WTC11 (cell line): ENCODE results near the gene MBOAT2. TPM values are rescaled to one million over a fixed set of nuclear protein-coding genes. Genes with fewer than 3 reads are reported as not detected.
"Not testable (repeated sequence)": the region's sequence is repeated elsewhere in the genome, so short reads cannot be mapped to it uniquely, and the experiment has no call there.

Experiments used
- ATAC-seq: fragments of 200-7000 bp; cut with Tn5 transposase; 2 replicates; pipeline ENCODE4 v1.10.0; 2021; ENCODE audit warnings: mild to moderate bottlenecking, moderate library complexity
- CTCF ChIA-PET: fragments of 300-600 bp; sonication (Branson Sonifier 250); formaldehyde crosslinking; loops from one replicate; lab custom pipeline; 2021; ENCODE audit warnings: antibody characterized with exemption; lab: Charles Lee
- POLR2A ChIA-PET: fragments of 350-600 bp; sonication (Branson Sonifier 250); formaldehyde crosslinking; loops from one replicate; lab custom pipeline; 2021; ENCODE audit warnings: antibody characterized with exemption; lab: Charles Lee
- DNase-seq: peaks from one replicate; pipeline ENCODE4 v3.0.0; 2021; ENCODE audit warnings: low spot score
- H3K27ac Mint-ChIP-seq: 2 replicates; pipeline ENCODE4 v1.8.0; 2021; ENCODE audit warnings: mixed read lengths
- H3K27me3 Mint-ChIP-seq: 2 replicates; pipeline ENCODE4 v1.8.0; 2021; ENCODE audit warnings: low read depth, mild to moderate bottlenecking, moderate library complexity, mixed read lengths
- H3K36me3 Mint-ChIP-seq: 2 replicates; pipeline ENCODE4 v1.8.0; 2021; ENCODE audit warnings: mixed read lengths
- H3K4me1 Mint-ChIP-seq: 2 replicates; pipeline ENCODE4 v1.8.0; 2022; ENCODE audit warnings: mixed read lengths
- H3K4me3 Mint-ChIP-seq: 2 replicates; pipeline ENCODE4 v1.8.0; 2021; ENCODE audit warnings: mild to moderate bottlenecking, moderate library complexity, mixed read lengths
- H3K9me3 Mint-ChIP-seq: 2 replicates; pipeline ENCODE4 v1.8.0; 2021; ENCODE audit warnings: mixed read lengths
- CREB1 ChIP-seq: sonication (generic); formaldehyde crosslinking; IDR thresholded peaks from 2 replicates; pipeline ENCODE4 v1.8.0; 2023; ENCODE audit warnings: mild to moderate bottlenecking, missing genetic modification reagents
- CREM ChIP-seq: sonication (generic); formaldehyde crosslinking; IDR thresholded peaks from 2 replicates; pipeline ENCODE4 v1.8.1; 2022; ENCODE audit warnings: mild to moderate bottlenecking, missing genetic modification reagents, moderate library complexity
- EMX1 ChIP-seq: fragments of 250-450 bp; sonication (Bioruptor Pico); IDR thresholded peaks from 2 replicates; pipeline ENCODE4 v1.8.0; 2021; ENCODE audit warnings: mild to moderate bottlenecking
- ETV6 ChIP-seq: sonication (generic); formaldehyde crosslinking; IDR thresholded peaks from 2 replicates; pipeline ENCODE4 v1.8.1; 2022; ENCODE audit warnings: mild to moderate bottlenecking, missing genetic modification reagents
- FOXK1 ChIP-seq: sonication (generic); formaldehyde crosslinking; IDR thresholded peaks from 2 replicates; pipeline ENCODE4 v1.8.0; 2022; ENCODE audit warnings: mild to moderate bottlenecking, moderate library complexity, missing genetic modification reagents
- GTF2I ChIP-seq: fragments of 250-450 bp; sonication (Bioruptor Pico); conservative IDR thresholded peaks from 2 replicates; pipeline ENCODE4 v1.4.0; 2021; ENCODE audit warnings: mild to moderate bottlenecking
- HMGA2 ChIP-seq: fragments of 250-450 bp; sonication (Bioruptor Pico); IDR thresholded peaks from 2 replicates; pipeline ENCODE4 v1.4.0; 2021; ENCODE audit warnings: mild to moderate bottlenecking, moderate library complexity
- JUN ChIP-seq: sonication (generic); formaldehyde crosslinking; IDR thresholded peaks from 2 replicates; pipeline ENCODE4 v1.8.0; 2023; ENCODE audit warnings: mild to moderate bottlenecking, missing genetic modification reagents
- OVOL2 ChIP-seq: fragments of 250-450 bp; sonication (Bioruptor Pico); IDR thresholded peaks from 2 replicates; pipeline ENCODE4 v1.9.0; 2021; ENCODE audit warnings: mild to moderate bottlenecking, borderline replicate concordance
- SMAD4 ChIP-seq: sonication (generic); formaldehyde crosslinking; IDR thresholded peaks from 2 replicates; pipeline ENCODE4 v1.8.0; 2022; ENCODE audit warnings: mild to moderate bottlenecking, missing genetic modification reagents
- TEAD4 ChIP-seq: sonication (generic); formaldehyde crosslinking; IDR thresholded peaks from 2 replicates; pipeline ENCODE4 v1.8.0; 2022; ENCODE audit warnings: mild to moderate bottlenecking, missing genetic modification reagents
- TP53 ChIP-seq: sonication (generic); formaldehyde crosslinking; IDR thresholded peaks from 2 replicates; pipeline ENCODE4 v1.8.1; 2023; ENCODE audit warnings: mild to moderate bottlenecking, missing genetic modification reagents
- ZNF121 ChIP-seq: sonication (generic); formaldehyde crosslinking; IDR thresholded peaks from 2 replicates; pipeline ENCODE4 v1.8.0; 2023; ENCODE audit warnings: missing genetic modification reagents
- ZNF423 ChIP-seq: fragments of 250-450 bp; sonication (Bioruptor Pico); IDR thresholded peaks from 2 replicates; pipeline ENCODE4 v2.1.2; 2022; ENCODE audit warnings: mild to moderate bottlenecking, moderate library complexity
- total RNA-seq: library from RNA; stranded (reverse); gene quantifications from 3 replicates; pipeline ENCODE4 v1.2.3, GENCODE V29; 2021
- TF ChIP-seq, protein P1 (sequence below): sonication (generic); formaldehyde crosslinking; IDR thresholded peaks from 2 replicates; pipeline ENCODE4 v1.8.0; 2023; ENCODE audit warnings: missing genetic modification reagents, mild to moderate bottlenecking, borderline replicate concordance
- TF ChIP-seq, protein P2 (sequence below): sonication (generic); formaldehyde crosslinking; IDR thresholded peaks from 2 replicates; pipeline ENCODE4 v1.8.0; 2022; ENCODE audit warnings: mild to moderate bottlenecking, missing genetic modification reagents
- TF ChIP-seq, protein P3 (sequence below): sonication (generic); formaldehyde crosslinking; IDR thresholded peaks from 2 replicates; pipeline ENCODE4 v1.8.1; 2022; ENCODE audit warnings: mild to moderate bottlenecking, moderate library complexity, missing genetic modification reagents
- TF ChIP-seq, protein P4 (sequence below): fragments of 250-450 bp; sonication (Bioruptor Pico); IDR thresholded peaks from 2 replicates; pipeline ENCODE4 v1.8.0; 2021; ENCODE audit warnings: mild to moderate bottlenecking
- TF ChIP-seq, protein P5 (sequence below): sonication (generic); formaldehyde crosslinking; IDR thresholded peaks from 2 replicates; pipeline ENCODE4 v1.8.1; 2023; ENCODE audit warnings: mild to moderate bottlenecking, missing genetic modification reagents

MBOAT2 gene
- total RNA-seq, 1 experiment from 2014 or later, result 24.7 TPM

DNA sequence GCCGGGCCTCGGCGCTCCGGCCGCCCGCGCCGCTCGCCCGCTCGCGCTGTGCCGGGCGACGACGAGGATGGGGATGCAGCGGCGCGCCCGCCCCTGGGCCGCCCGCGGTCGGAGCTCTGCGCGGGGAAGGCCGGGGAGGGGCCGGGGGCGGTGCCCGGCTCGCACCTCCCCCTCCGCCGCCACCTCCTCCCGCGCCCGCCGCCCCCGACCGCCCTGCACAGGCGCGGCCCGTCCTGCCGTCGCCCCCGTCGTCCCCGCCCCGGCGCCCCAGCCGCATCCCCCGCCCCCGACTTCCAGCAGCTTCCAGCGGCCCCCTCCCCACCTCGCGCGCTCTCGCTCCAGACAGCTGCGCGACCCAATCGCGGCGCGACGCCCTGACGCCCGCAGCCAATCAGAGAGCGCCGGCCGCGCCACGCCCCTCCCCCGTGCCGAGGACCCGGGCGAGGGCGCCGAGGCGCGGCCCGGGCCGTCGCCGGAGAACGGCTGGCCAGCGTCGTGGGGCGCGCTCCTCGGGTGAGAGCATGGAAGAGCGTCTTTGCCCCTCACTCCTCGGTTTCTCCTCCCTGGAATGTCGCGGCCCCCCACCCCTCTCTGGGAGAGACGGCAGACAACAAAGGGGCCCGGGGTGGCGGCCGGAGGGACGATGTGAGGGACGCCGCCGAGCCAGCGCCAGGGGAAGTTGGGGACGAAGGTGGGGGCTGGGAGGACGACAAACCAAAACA is at the start of gene MBOAT2 (continued):
- TF ChIP-seq, protein P1, sequence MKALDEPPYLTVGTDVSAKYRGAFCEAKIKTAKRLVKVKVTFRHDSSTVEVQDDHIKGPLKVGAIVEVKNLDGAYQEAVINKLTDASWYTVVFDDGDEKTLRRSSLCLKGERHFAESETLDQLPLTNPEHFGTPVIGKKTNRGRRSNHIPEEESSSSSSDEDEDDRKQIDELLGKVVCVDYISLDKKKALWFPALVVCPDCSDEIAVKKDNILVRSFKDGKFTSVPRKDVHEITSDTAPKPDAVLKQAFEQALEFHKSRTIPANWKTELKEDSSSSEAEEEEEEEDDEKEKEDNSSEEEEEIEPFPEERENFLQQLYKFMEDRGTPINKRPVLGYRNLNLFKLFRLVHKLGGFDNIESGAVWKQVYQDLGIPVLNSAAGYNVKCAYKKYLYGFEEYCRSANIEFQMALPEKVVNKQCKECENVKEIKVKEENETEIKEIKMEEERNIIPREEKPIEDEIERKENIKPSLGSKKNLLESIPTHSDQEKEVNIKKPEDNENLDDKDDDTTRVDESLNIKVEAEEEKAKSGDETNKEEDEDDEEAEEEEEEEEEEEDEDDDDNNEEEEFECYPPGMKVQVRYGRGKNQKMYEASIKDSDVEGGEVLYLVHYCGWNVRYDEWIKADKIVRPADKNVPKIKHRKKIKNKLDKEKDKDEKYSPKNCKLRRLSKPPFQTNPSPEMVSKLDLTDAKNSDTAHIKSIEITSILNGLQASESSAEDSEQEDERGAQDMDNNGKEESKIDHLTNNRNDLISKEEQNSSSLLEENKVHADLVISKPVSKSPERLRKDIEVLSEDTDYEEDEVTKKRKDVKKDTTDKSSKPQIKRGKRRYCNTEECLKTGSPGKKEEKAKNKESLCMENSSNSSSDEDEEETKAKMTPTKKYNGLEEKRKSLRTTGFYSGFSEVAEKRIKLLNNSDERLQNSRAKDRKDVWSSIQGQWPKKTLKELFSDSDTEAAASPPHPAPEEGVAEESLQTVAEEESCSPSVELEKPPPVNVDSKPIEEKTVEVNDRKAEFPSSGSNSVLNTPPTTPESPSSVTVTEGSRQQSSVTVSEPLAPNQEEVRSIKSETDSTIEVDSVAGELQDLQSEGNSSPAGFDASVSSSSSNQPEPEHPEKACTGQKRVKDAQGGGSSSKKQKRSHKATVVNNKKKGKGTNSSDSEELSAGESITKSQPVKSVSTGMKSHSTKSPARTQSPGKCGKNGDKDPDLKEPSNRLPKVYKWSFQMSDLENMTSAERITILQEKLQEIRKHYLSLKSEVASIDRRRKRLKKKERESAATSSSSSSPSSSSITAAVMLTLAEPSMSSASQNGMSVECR (CRISPR knock-in tag), result peak; percentile 69; the same call in 1 of the 2 replicates
- TF ChIP-seq CREB1 (0 out of 2 replicates have a peak, but pooled peaks have one; percentile 32), ZNF423 (CRISPR knock-in tag) (0 out of 2 replicates have a peak, but pooled peaks have one; percentile 20), TP53 (no peak), SMAD4 (CRISPR knock-in tag) (0 out of 2 replicates have a peak, but pooled peaks have one; percentile 27), JUN (0 out of 2 replicates have a peak, but pooled peaks have one; percentile 18), FOXK1 (peak; percentile 50; the same call in 1 of the 2 replicates), ETV6 (CRISPR knock-in tag) (peak; percentile 46; the same call in 1 of the 2 replicates)
- TF ChIP-seq, protein P2, sequence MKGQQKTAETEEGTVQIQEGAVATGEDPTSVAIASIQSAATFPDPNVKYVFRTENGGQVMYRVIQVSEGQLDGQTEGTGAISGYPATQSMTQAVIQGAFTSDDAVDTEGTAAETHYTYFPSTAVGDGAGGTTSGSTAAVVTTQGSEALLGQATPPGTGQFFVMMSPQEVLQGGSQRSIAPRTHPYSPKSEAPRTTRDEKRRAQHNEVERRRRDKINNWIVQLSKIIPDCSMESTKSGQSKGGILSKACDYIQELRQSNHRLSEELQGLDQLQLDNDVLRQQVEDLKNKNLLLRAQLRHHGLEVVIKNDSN (CRISPR knock-in tag), result peak; percentile 40; the same call in 1 of the 2 replicates
- TF ChIP-seq, protein P3, sequence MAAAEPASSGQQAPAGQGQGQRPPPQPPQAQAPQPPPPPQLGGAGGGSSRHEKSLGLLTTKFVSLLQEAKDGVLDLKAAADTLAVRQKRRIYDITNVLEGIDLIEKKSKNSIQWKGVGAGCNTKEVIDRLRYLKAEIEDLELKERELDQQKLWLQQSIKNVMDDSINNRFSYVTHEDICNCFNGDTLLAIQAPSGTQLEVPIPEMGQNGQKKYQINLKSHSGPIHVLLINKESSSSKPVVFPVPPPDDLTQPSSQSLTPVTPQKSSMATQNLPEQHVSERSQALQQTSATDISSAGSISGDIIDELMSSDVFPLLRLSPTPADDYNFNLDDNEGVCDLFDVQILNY, result peak; percentile 85

DNA sequence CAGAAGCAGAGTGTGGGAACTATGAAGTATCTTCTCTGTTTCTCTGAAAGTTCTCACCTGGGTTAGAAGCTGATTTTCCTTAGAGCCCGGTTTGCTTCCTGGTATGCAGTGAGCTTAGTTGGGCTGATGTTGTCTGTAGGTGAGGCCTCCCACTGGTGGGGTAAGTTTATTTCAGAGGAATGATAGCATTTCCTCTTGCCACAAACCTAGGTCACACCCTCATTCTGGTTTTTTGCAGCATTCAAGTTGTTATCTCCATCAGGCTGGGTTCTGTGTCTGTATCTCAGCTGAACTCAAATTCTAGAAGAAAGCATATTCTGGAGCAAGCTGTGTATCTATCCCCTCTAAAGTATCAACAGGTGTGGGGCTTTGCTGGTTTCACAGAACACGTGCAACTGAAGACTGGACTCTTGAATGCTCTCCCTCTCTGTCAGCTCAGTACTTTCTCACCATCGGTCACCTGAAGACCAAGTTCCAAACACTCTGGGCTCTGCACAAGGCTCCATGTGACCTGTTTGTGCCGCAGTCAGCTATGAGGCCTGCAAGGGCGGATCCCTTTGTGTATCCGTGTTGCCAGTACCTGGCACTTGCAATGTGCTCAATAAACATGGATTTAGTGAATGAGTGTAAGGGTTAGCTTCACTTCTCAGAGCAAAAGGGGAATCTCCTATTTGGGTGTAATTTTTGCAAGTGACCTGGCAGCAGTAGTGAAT is 49.5 kb upstream of the MBOAT2 start:
- TF ChIP-seq EMX1 (CRISPR knock-in tag) (no peak), OVOL2 (CRISPR knock-in tag) (no peak), CREM (CRISPR knock-in tag) (no peak), HMGA2 (CRISPR knock-in tag) (no peak), GTF2I (CRISPR knock-in tag) (no peak), TEAD4 (CRISPR knock-in tag) (no peak), JUN (no peak), ZNF121 (CRISPR knock-in tag) (no peak)
- TF ChIP-seq, protein P1 (CRISPR knock-in tag), result no peak
- TF ChIP-seq, protein P4, sequence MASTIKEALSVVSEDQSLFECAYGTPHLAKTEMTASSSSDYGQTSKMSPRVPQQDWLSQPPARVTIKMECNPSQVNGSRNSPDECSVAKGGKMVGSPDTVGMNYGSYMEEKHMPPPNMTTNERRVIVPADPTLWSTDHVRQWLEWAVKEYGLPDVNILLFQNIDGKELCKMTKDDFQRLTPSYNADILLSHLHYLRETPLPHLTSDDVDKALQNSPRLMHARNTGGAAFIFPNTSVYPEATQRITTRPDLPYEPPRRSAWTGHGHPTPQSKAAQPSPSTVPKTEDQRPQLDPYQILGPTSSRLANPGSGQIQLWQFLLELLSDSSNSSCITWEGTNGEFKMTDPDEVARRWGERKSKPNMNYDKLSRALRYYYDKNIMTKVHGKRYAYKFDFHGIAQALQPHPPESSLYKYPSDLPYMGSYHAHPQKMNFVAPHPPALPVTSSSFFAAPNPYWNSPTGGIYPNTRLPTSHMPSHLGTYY (CRISPR knock-in tag), result no peak
- TF ChIP-seq, protein P5, sequence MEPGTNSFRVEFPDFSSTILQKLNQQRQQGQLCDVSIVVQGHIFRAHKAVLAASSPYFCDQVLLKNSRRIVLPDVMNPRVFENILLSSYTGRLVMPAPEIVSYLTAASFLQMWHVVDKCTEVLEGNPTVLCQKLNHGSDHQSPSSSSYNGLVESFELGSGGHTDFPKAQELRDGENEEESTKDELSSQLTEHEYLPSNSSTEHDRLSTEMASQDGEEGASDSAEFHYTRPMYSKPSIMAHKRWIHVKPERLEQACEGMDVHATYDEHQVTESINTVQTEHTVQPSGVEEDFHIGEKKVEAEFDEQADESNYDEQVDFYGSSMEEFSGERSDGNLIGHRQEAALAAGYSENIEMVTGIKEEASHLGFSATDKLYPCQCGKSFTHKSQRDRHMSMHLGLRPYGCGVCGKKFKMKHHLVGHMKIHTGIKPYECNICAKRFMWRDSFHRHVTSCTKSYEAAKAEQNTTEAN, result no peak
- Mint-ChIP-seq H3K4me3 (no peak overlapping the region), H3K9me3 (peaks cover 15% of the 10 kb centered on the region), H3K27ac (no peak overlapping the region), H3K36me3 (no peaks in the 10 kb centered on the region), H3K4me1 (no peaks in the 10 kb centered on the region), H3K27me3 (no peaks in the 10 kb centered on the region)
- DNase-seq, result no peak
- CTCF ChIA-PET, result interaction anchor here (1.2 to 1.6 kb wide), 4 partner anchors 19 to 87 kb away, joined by 3 to 6 read pairs (median 3); no protein-coding TSS in a partner anchor
- POLR2A ChIA-PET, result no interaction called here
- no peak for ATAC-seq

DNA sequence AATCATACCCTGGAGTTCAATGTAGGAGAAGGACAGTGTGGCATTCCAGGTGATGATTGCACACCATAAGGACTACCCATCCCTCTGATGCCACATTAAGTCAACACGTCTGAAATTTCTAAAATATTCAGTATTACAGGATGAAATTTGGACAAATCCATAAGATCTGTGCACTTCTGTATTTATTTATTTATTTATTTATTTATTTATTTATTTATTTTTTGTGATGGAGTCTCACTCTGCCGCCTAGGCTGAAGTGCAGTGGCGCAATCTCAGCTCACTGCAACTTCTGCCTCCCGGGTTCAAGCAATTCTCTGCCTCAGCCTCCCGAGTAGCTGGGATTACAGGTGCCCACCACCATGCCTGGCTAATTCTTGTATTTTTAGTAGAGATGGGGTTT is 48.0 kb upstream of the MBOAT2 start:
- DNase-seq, H3K27ac Mint-ChIP-seq, ATAC-seq, H3K36me3 Mint-ChIP-seq, H3K4me3 Mint-ChIP-seq, H3K27me3 Mint-ChIP-seq, POLR2A ChIA-PET, H3K4me1 Mint-ChIP-seq: not testable (repeated sequence)
- CTCF ChIA-PET, result interaction anchor here (1.6 kb wide), 1 partner anchor 59 kb away, joined by 6 read pairs; no protein-coding TSS in a partner anchor
- H3K9me3 Mint-ChIP-seq, result peaks cover 16% of the 10 kb centered on the region
